SK-N-SH treated with all-trans-retinoic acid at 6 μM for 48 hours (cell line): ENCODE measurements around the gene PIWIL1.

Source experiments
- ATAC-seq: fragments of 200-7000 bp; cut with Tn5 transposase; 3 replicates; pipeline ENCODE4 v1.9.1; 2020; ENCODE audit warnings: mild to moderate bottlenecking, moderate library complexity
- ARNTL ChIP-seq: fragments of 450-650 bp; formaldehyde crosslinking; IDR thresholded peaks from 2 replicates; pipeline ENCODE4 v1.5.0; 2020; ENCODE audit warnings: low read depth, mild to moderate bottlenecking, moderate library complexity, borderline replicate concordance
- BACH2 ChIP-seq: fragments of 250-450 bp; sonication (Bioruptor Pico); IDR thresholded peaks from 2 replicates; pipeline ENCODE4 v1.9.0; 2021; ENCODE audit warnings: mild to moderate bottlenecking, borderline replicate concordance
- CSDC2 ChIP-seq: fragments of 250-450 bp; sonication (Bioruptor Pico); IDR thresholded peaks from 2 replicates; pipeline ENCODE4 v1.5.0; 2020; ENCODE audit warnings: mild to moderate bottlenecking, moderate library complexity
- GLIS3 ChIP-seq: fragments of 250-450 bp; sonication (Bioruptor Pico); IDR thresholded peaks from 2 replicates; pipeline ENCODE4 v1.5.0; 2020; ENCODE audit warnings: mild to moderate bottlenecking, moderate library complexity
- ISL1 ChIP-seq: fragments of 250-450 bp; sonication (Bioruptor Pico); IDR thresholded peaks from 2 replicates; pipeline ENCODE4 v2.1.2; 2022; ENCODE audit warnings: mild to moderate bottlenecking, moderate library complexity
- OSR1 ChIP-seq: fragments of 250-450 bp; sonication (Bioruptor Pico); IDR thresholded peaks from 2 replicates; pipeline ENCODE4 v1.8.0; 2022; ENCODE audit warnings: moderate library complexity, mild to moderate bottlenecking, inconsistent platforms
- PPARA ChIP-seq: fragments of 250-450 bp; sonication (Bioruptor Pico); IDR thresholded peaks from 2 replicates; pipeline ENCODE4 v1.5.0; 2020; ENCODE audit warnings: mild to moderate bottlenecking, borderline replicate concordance
- RARB ChIP-seq: fragments of 250-450 bp; sonication (Bioruptor Pico); IDR thresholded peaks from 2 replicates; pipeline ENCODE4 v1.8.0; 2021; ENCODE audit warnings: mild to moderate bottlenecking, moderate library complexity
- TCF4 ChIP-seq: fragments of 250-450 bp; sonication (Bioruptor Pico); IDR thresholded peaks from 2 replicates; pipeline ENCODE4 v1.8.0; 2021; ENCODE audit warnings: mild to moderate bottlenecking, moderate library complexity, borderline replicate concordance
- TOX ChIP-seq: fragments of 250-450 bp; sonication (Bioruptor Pico); IDR thresholded peaks from 2 replicates; pipeline ENCODE4 v1.8.0; 2021; ENCODE audit warnings: mild to moderate bottlenecking, moderate library complexity, borderline replicate concordance
- ZC3H10 ChIP-seq: fragments of 250-450 bp; sonication (Bioruptor Pico); IDR thresholded peaks from 2 replicates; pipeline ENCODE4 v1.5.1; 2021; ENCODE audit warnings: mild to moderate bottlenecking, moderate library complexity
- ZFP3 ChIP-seq: fragments of 250-450 bp; sonication (Bioruptor Pico); IDR thresholded peaks from 2 replicates; pipeline ENCODE4 v1.5.0; 2020; ENCODE audit warnings: mild to moderate bottlenecking, moderate library complexity
- ZFP30 ChIP-seq: fragments of 450-650 bp; formaldehyde crosslinking; IDR thresholded peaks from 2 replicates; pipeline ENCODE4 v1.5.0; 2022; ENCODE audit warnings: mild to moderate bottlenecking, moderate library complexity
- ZNF565 ChIP-seq: fragments of 450-650 bp; formaldehyde crosslinking; conservative IDR thresholded peaks from 2 replicates; pipeline ENCODE4 v1.5.0; 2020; ENCODE audit warnings: low read depth, mild to moderate bottlenecking, moderate library complexity
- ZNF70 ChIP-seq: fragments of 450-650 bp; formaldehyde crosslinking; IDR thresholded peaks from 2 replicates; pipeline ENCODE4 v1.5.0; 2020; ENCODE audit warnings: mild to moderate bottlenecking, moderate library complexity
- ZNF8 ChIP-seq: fragments of 450-650 bp; formaldehyde crosslinking; IDR thresholded peaks from 2 replicates; pipeline ENCODE4 v1.5.0; 2020; ENCODE audit warnings: mild to moderate bottlenecking, moderate library complexity
- TF ChIP-seq, protein P1 (sequence below): fragments of 250-450 bp; sonication (Bioruptor Pico); IDR thresholded peaks from 2 replicates; pipeline ENCODE4 v1.5.1; 2021; ENCODE audit warnings: mild to moderate bottlenecking, moderate library complexity
- TF ChIP-seq, protein P2 (sequence below): fragments of 250-450 bp; sonication (Bioruptor Pico); IDR thresholded peaks from 2 replicates; pipeline ENCODE4 v1.8.0; 2020; ENCODE audit warnings: mild to moderate bottlenecking, moderate library complexity, borderline replicate concordance
- TF ChIP-seq, protein P3 (sequence below): fragments of 250-450 bp; sonication (Bioruptor Pico); IDR thresholded peaks from 2 replicates; pipeline ENCODE4 v1.5.0; 2020; ENCODE audit warnings: mild to moderate bottlenecking, moderate library complexity
- TF ChIP-seq, protein P4 (sequence below): fragments of 250-450 bp; sonication (Bioruptor Pico); IDR thresholded peaks from 2 replicates; pipeline ENCODE4 v1.5.1; 2020; ENCODE audit warnings: low read depth, mild to moderate bottlenecking, moderate library complexity
- TF ChIP-seq, protein P5 (sequence below): fragments of 250-450 bp; sonication (Bioruptor Pico); IDR thresholded peaks from 2 replicates; pipeline ENCODE4 v1.8.0; 2021; ENCODE audit warnings: low read depth, mild to moderate bottlenecking, moderate library complexity, borderline replicate concordance

The PIWIL1 gene

DNA sequence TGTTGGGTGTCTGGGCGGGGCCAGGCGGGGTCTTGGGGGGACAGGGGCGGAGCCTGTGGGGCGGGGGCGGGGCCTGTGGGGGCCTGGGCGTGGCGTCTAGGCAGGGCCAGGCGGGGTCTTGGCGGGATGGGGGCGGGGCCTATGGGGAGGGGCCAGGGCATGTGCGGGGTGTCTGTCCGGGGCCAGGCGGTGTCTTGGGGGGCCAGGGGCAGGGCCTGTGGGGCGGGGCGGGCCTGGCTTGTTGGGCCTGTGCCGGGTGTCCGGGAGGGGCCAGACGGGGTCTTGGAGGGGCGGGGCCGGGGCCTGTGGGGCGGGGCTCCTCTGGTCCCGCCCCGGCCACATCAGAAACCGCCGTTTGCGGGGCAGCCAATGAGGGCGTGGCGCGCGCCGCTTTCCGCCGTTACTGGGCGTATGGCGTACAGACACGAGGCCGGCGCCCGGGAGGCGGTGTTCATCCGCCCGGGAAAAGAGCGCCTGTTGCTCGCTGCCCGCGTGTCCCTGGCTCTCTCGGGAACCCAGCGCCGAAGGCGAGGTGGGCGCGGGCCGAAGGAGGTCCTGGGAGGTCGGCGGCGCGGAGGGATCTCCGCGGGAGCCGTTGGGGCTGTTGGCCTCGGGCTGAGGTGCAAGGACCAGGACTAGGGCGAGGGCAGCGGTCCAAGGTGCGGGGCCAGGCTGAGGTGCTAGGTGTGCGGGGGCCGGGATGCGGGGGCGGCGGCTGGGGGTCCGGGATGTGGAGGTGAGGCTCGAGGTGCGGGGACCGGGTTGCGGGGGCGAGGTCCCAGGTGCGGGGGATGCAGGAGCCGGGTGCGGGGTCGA lies at the start of gene PIWIL1:
Gene PIWIL1, plus strand, starts transcription at position 400 of the 816 bp plus-strand sequence. CDS start 4,705 bp downstream, outside the sequence.
- ATAC-seq, result no peak; the same call in 2 of the 3 replicates
- TF ChIP-seq CSDC2 (CRISPR knock-in tag) (no peak), ZC3H10 (CRISPR knock-in tag) (no peak), GLIS3 (CRISPR knock-in tag) (no peak), TCF4 (no peak), BACH2 (CRISPR knock-in tag) (no peak), OSR1 (no peak), ISL1 (CRISPR knock-in tag) (no peak), PPARA (CRISPR knock-in tag) (no peak), ZFP30 (CRISPR knock-in tag) (no peak), RARB (CRISPR knock-in tag) (no peak), ZFP3 (CRISPR knock-in tag) (no peak), TOX (CRISPR knock-in tag) (no peak), ZNF70 (no peak), ZNF8 (CRISPR knock-in tag) (no peak), ZNF565 (CRISPR knock-in tag) (no peak)
- TF ChIP-seq, protein P1, sequence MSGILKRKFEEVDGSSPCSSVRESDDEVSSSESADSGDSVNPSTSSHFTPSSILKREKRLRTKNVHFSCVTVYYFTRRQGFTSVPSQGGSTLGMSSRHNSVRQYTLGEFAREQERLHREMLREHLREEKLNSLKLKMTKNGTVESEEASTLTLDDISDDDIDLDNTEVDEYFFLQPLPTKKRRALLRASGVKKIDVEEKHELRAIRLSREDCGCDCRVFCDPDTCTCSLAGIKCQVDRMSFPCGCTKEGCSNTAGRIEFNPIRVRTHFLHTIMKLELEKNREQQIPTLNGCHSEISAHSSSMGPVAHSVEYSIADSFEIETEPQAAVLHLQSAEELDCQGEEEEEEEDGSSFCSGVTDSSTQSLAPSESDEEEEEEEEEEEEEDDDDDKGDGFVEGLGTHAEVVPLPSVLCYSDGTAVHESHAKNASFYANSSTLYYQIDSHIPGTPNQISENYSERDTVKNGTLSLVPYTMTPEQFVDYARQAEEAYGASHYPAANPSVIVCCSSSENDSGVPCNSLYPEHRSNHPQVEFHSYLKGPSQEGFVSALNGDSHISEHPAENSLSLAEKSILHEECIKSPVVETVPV (CRISPR knock-in tag), result no peak
- TF ChIP-seq, protein P2, sequence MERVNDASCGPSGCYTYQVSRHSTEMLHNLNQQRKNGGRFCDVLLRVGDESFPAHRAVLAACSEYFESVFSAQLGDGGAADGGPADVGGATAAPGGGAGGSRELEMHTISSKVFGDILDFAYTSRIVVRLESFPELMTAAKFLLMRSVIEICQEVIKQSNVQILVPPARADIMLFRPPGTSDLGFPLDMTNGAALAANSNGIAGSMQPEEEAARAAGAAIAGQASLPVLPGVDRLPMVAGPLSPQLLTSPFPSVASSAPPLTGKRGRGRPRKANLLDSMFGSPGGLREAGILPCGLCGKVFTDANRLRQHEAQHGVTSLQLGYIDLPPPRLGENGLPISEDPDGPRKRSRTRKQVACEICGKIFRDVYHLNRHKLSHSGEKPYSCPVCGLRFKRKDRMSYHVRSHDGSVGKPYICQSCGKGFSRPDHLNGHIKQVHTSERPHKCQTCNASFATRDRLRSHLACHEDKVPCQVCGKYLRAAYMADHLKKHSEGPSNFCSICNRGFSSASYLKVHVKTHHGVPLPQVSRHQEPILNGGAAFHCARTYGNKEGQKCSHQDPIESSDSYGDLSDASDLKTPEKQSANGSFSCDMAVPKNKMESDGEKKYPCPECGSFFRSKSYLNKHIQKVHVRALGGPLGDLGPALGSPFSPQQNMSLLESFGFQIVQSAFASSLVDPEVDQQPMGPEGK, result no peak
- TF ChIP-seq, protein P3, sequence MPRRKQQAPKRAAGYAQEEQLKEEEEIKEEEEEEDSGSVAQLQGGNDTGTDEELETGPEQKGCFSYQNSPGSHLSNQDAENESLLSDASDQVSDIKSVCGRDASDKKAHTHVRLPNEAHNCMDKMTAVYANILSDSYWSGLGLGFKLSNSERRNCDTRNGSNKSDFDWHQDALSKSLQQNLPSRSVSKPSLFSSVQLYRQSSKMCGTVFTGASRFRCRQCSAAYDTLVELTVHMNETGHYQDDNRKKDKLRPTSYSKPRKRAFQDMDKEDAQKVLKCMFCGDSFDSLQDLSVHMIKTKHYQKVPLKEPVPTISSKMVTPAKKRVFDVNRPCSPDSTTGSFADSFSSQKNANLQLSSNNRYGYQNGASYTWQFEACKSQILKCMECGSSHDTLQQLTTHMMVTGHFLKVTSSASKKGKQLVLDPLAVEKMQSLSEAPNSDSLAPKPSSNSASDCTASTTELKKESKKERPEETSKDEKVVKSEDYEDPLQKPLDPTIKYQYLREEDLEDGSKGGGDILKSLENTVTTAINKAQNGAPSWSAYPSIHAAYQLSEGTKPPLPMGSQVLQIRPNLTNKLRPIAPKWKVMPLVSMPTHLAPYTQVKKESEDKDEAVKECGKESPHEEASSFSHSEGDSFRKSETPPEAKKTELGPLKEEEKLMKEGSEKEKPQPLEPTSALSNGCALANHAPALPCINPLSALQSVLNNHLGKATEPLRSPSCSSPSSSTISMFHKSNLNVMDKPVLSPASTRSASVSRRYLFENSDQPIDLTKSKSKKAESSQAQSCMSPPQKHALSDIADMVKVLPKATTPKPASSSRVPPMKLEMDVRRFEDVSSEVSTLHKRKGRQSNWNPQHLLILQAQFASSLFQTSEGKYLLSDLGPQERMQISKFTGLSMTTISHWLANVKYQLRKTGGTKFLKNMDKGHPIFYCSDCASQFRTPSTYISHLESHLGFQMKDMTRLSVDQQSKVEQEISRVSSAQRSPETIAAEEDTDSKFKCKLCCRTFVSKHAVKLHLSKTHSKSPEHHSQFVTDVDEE (CRISPR knock-in tag), result no peak

DNA sequence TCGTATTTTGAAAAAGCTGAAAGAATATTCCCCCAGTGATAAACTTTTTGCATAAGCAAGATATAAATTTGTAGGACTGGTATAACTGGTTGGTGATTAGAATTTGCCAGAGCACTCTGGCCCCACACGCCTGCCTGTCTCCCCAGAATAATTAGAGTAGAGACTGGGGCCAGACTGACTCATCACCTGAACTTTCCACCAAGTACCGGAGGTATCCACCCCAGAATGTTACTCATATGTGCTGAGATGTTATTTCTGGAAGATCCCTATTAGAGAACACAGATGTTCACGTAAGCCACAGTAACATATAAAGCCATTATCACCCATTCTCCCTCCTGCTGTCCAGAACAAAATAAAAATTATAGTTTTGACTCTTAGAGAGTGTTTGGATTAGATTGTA lies 49.5 kb upstream of the PIWIL1 start:
- TF ChIP-seq OSR1 (no peak), CSDC2 (CRISPR knock-in tag) (no peak), ZC3H10 (CRISPR knock-in tag) (no peak), ARNTL (no peak), ZFP30 (CRISPR knock-in tag) (no peak), ZNF8 (CRISPR knock-in tag) (no peak), GLIS3 (CRISPR knock-in tag) (no peak), TCF4 (no peak), PPARA (CRISPR knock-in tag) (no peak), ISL1 (CRISPR knock-in tag) (no peak)
- TF ChIP-seq, protein P4, sequence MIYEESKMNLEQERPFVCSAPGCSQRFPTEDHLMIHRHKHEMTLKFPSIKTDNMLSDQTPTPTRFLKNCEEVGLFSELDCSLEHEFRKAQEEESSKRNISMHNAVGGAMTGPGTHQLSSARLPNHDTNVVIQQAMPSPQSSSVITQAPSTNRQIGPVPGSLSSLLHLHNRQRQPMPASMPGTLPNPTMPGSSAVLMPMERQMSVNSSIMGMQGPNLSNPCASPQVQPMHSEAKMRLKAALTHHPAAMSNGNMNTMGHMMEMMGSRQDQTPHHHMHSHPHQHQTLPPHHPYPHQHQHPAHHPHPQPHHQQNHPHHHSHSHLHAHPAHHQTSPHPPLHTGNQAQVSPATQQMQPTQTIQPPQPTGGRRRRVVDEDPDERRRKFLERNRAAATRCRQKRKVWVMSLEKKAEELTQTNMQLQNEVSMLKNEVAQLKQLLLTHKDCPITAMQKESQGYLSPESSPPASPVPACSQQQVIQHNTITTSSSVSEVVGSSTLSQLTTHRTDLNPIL (CRISPR knock-in tag), result no peak
- TF ChIP-seq, protein P2, result no peak
- TF ChIP-seq, protein P1 (CRISPR knock-in tag), result no peak
- TF ChIP-seq, protein P5, sequence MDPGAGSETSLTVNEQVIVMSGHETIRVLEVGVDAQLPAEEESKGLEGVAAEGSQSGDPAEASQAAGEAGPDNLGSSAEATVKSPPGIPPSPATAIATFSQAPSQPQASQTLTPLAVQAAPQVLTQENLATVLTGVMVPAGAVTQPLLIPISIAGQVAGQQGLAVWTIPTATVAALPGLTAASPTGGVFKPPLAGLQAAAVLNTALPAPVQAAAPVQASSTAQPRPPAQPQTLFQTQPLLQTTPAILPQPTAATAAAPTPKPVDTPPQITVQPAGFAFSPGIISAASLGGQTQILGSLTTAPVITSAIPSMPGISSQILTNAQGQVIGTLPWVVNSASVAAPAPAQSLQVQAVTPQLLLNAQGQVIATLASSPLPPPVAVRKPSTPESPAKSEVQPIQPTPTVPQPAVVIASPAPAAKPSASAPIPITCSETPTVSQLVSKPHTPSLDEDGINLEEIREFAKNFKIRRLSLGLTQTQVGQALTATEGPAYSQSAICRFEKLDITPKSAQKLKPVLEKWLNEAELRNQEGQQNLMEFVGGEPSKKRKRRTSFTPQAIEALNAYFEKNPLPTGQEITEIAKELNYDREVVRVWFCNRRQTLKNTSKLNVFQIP (CRISPR knock-in tag), result no peak

More for the DNA sequence above, 49.5 kb upstream of the PIWIL1 start:
- ATAC-seq, result no peak
